ENCODE data around the gene PGM2L1. TPM values are rescaled to one million over a fixed set of nuclear protein-coding genes. Genes with fewer than 3 reads are reported as not detected.

PGM2L1 gene
- total and polyA plus RNA-seq, 2 of the 4 experiments (the other 2 are of a cell fraction) = 0.72 to 1.8 TPM

- peaks cover 28% of the 10 kb centered on the region for H3K9me1 ChIP-seq (ENCODE audit: insufficient read depth, low read length)
- H3K27me3 ChIP-seq (ENCODE audit: control insufficient read depth, insufficient read depth, low read length) = no peaks in the 10 kb centered on the region
- CTCF ChIA-PET = no interaction called here
- POLR2A ChIA-PET (ENCODE audit: unreplicated experiment) = no interaction called here
- H3K4me2 ChIP-seq (ENCODE audit: low read depth, low read length) = no peak overlapping the region
- DNase-seq = no peak
- no peak overlapping the region for H3K9ac ChIP-seq (ENCODE audit: low read depth, low read length)
- peak overlapping the region; percentile 69; the same call in 1 of the 2 replicates for H4K5ac ChIP-seq (ENCODE audit: low read depth, low read length)
- no peaks in the 10 kb centered on the region for H3K9me3 ChIP-seq (ENCODE audit: control insufficient read depth, insufficient read depth, low read length)
- no peak overlapping the region for H3K56ac ChIP-seq (ENCODE audit: extremely low read depth, insufficient read depth, low read length)
- TF ChIP-seq RAD21 (IDR thresholded peaks at IDR 0.05; ENCODE audit: low read length) (no peak), MAZ (IDR thresholded peaks at IDR 0.05; ENCODE audit: borderline replicate concordance, low read depth, low read length) (no peak), MXI1 (IDR thresholded peaks at IDR 0.05; ENCODE audit: borderline replicate concordance, low read depth, low read length) (no peak), BHLHE40 (IDR thresholded peaks at IDR 0.05; ENCODE audit: low read depth, low read length) (no peak), RCOR1 (IDR thresholded peaks at IDR 0.05; ENCODE audit: insufficient replicate concordance, low read length) (no peak), SMC3 (IDR thresholded peaks at IDR 0.05; ENCODE audit: low read depth, low read length) (no peak), CEBPB (IDR thresholded peaks at IDR 0.05; ENCODE audit: low read depth, low read length) (no peak), POLR2A (IDR thresholded peaks at IDR 0.05; ENCODE audit: low read depth, low read length) (no peak), USF2 (IDR thresholded peaks at IDR 0.05; ENCODE audit: low read depth, low read length) (no peak), CTCF (conservative IDR thresholded peaks at IDR 0.05; ENCODE audit: low read depth, low read length) (no peak), FOS (IDR thresholded peaks at IDR 0.05; ENCODE audit: low read depth, low read length) (no peak), RFX5 (IDR thresholded peaks at IDR 0.05; ENCODE audit: low read depth, low read length) (no peak), MAFK (IDR thresholded peaks at IDR 0.05; ENCODE audit: low read depth, low read length) (no peak), ELK1 (IDR thresholded peaks at IDR 0.05; ENCODE audit: borderline replicate concordance, low read depth, low read length) (no peak)
- dilution Hi-C loops (cut with HindIII; ENCODE audit: low sequenced_read_pairs, unreplicated experiment) (no loop called here), in situ Hi-C loops (cut with MboI; ENCODE audit: low sequenced_read_pairs) (no loop called here), intact Hi-C loops (cut with micrococcal nuclease) (no loop called here)
- H4K8ac ChIP-seq (ENCODE audit: low read depth in 2 of 2, low read length in 2 of 2) = peak overlapping the region in 1 of 2 experiments; percentile 33; a peak in 2 of 4 replicates
- WGBS, 2 experiments (ENCODE audit: extremely low coverage in 2 of 2, insufficient read length in 1 of 2) = 100% methylated on average over 2 of the region's 3 CpGs; no CpG with 5 or more reads in 1 of the 2 experiments
- no peak overlapping the region for H3K27ac ChIP-seq (ENCODE audit: insufficient read depth, low read length)
- no peaks in the 10 kb centered on the region for H3K79me1 ChIP-seq (ENCODE audit: low read depth in 1 of 2, low read length in 2 of 2)
- peak overlapping the region; percentile 58; the same call in 1 of the 2 replicates for H2BK20ac ChIP-seq (ENCODE audit: low read depth, low read length)
- peak overlapping the region; percentile 53 for H2BK5ac ChIP-seq (ENCODE audit: low read depth, low read length, poor library complexity, severe bottlenecking)
- peaks cover 31% of the 10 kb centered on the region for H3K4me1 ChIP-seq (ENCODE audit: control insufficient read depth, insufficient read depth, low read length)
- no peaks in the 10 kb centered on the region for H4K20me1 ChIP-seq (ENCODE audit: insufficient read depth, low read length)
- H2AK5ac ChIP-seq (ENCODE audit: low read depth, low read length) = peak overlapping the region; percentile 7
- H2BK15ac ChIP-seq (ENCODE audit: low read depth, low read length) = peak overlapping the region; percentile 94; the same call in 2 of the 3 replicates
- no peak for ATAC-seq (ENCODE audit: low read depth)
- H3K23ac ChIP-seq (ENCODE audit: low read depth, low read length) = peak overlapping the region; percentile 61
- peak overlapping the region; percentile 73; the same call in 1 of the 2 replicates for H2BK120ac ChIP-seq (ENCODE audit: low read depth, low read length)
- no TSS peak for BruUV-seq (replicated peaks)
- no peak overlapping the region for H3K4me3 ChIP-seq (ENCODE audit: insufficient read depth, low read depth, low read length)
- H2AK9ac ChIP-seq (replicated peaks; ENCODE audit: low read depth, low read length, poor library complexity) = no peak overlapping the region
- peak overlapping the region; percentile 75; the same call in 1 of the 2 replicates for H3K14ac ChIP-seq (replicated peaks; ENCODE audit: low read depth, low read length)
- peaks cover 4% of the 10 kb centered on the region for H3K36me3 ChIP-seq (ENCODE audit: control insufficient read depth, insufficient read depth, low read length)
- H3K4ac ChIP-seq (ENCODE audit: low read depth, low read length) = peak overlapping the region; percentile 78; the same call in 1 of the 2 replicates
- H2AFZ ChIP-seq (replicated peaks; ENCODE audit: low read length, poor library complexity) = no peak overlapping the region
- H3K18ac ChIP-seq (ENCODE audit: low read depth, low read length) = peak overlapping the region; percentile 97
- H4K91ac ChIP-seq (ENCODE audit: insufficient read depth, low read depth, low read length) = peak overlapping the region; percentile 18; the same call in 1 of the 2 replicates
These were observed 114.6 kb downstream of the PGM2L1 start for GRCh38 chr11:74283580-74284180.
